SK-N-SH (cell line): Measurements from ENCODE around the gene PSMB11. TPM values are rescaled to one million over a fixed set of nuclear protein-coding genes. Genes with fewer than 3 reads are reported as not detected.

Source experiments
- CTCF ChIA-PET: fragments of 300-600, 350-600 bp; formaldehyde crosslinking; extraction: SDS; loops from one replicate; lab custom pipeline; 2021; lab: Yijun Ruan, JAX
- POLR2A ChIA-PET: fragments of 350-600 bp; sonication (Branson Sonifier 250); formaldehyde crosslinking; extraction: SDS; loops from one replicate; lab custom pipeline; 2020; ENCODE audit warnings: antibody characterized with exemption, inconsistent platforms; lab: Yijun Ruan, JAX
- DNase-seq: peaks from one replicate; pipeline ENCODE4 v3.0.0; 2012
- H2AFZ ChIP-seq: fragments of 200-600 bp; sonication (generic); 2 replicates; pipeline ENCODE4 v1.8.1; 2016; ENCODE audit warnings: antibody characterized with exemption, mild to moderate bottlenecking, low read depth
- H3F3A ChIP-seq: fragments of 200-600 bp; sonication (generic); replicated peaks from 2 replicates; pipeline ENCODE3; 2016; ENCODE audit warnings: antibody characterized with exemption, mild to moderate bottlenecking; ENCODE audit not compliant: insufficient read depth
- H3K27ac ChIP-seq, 2 experiments: fragments of 200-500 bp in 1 of 2; fragments of 200-600 bp in 1 of 2; sonication (Bioruptor generic) in 1 of 2; sonication (generic), shearing (Covaris generic) in 1 of 2; 2 replicates each; pipeline versions ENCODE4 v1.5.1 to v1.6.1; 2014 to 2016; ENCODE audit warnings: low read depth in 2 of 2, inconsistent platforms in 1 of 2, low read length in 1 of 2, mild to moderate bottlenecking in 1 of 2, mixed read lengths in 1 of 2
- H3K27me3 ChIP-seq: fragments of 200-600 bp; sonication (generic), shearing (Covaris generic); 2 replicates; pipeline ENCODE4 v1.6.1; 2016; ENCODE audit warnings: mixed run types; ENCODE audit not compliant: insufficient read depth
- H3K36me3 ChIP-seq, 2 experiments: fragments of 200-500 bp in 1 of 2; fragments of 200-600 bp in 1 of 2; sonication (Bioruptor generic) in 1 of 2; sonication (generic) in 1 of 2; replicated peaks in 1 of 2; 2 replicates each; pipeline versions ENCODE3 to v1.5.1; 2014 to 2016; ENCODE audit warnings: low read length in 1 of 2, mild to moderate bottlenecking in 1 of 2; ENCODE audit not compliant: insufficient read depth in 2 of 2, control insufficient read depth in 1 of 2
- H3K4me1 ChIP-seq, 2 experiments: fragments of 200-500 bp in 1 of 2; fragments of 200-600 bp in 1 of 2; sonication (Bioruptor generic) in 1 of 2; sonication (generic), shearing (Covaris generic) in 1 of 2; 2 replicates each; pipeline versions ENCODE4 v1.5.1 to v1.6.1; 2014 to 2016; ENCODE audit warnings: low read depth in 1 of 2, low read length in 1 of 2, mixed run types in 1 of 2; ENCODE audit not compliant: insufficient read depth in 2 of 2, control insufficient read depth in 1 of 2
- H3K4me2 ChIP-seq: fragments of 200-600 bp; sonication (generic), shearing (Covaris generic); 2 replicates; pipeline ENCODE4 v1.6.1; 2017; ENCODE audit warnings: mixed run types
- H3K4me3 ChIP-seq, 2 experiments: fragments of 200-500 bp in 1 of 2; fragments of 200-600 bp in 1 of 2; sonication (Bioruptor generic) in 1 of 2; sonication (generic), shearing (Covaris generic) in 1 of 2; 2 replicates each; pipeline versions ENCODE4 v1.5.1 to v1.8.1; 2014 to 2016; ENCODE audit warnings: low read depth in 2 of 2, inconsistent platforms in 1 of 2, low read length in 1 of 2, mild to moderate bottlenecking in 1 of 2, mixed read lengths in 1 of 2, moderate library complexity in 1 of 2
- H3K79me2 ChIP-seq: fragments of 200-600 bp; sonication (generic); 2 replicates; pipeline ENCODE4 v1.8.1; 2017; ENCODE audit warnings: mild to moderate bottlenecking; ENCODE audit not compliant: insufficient read depth
- H3K9ac ChIP-seq: fragments of 200-600 bp; sonication (generic); 2 replicates; pipeline ENCODE4 v1.6.1; 2017; ENCODE audit warnings: mixed run types
- H3K9me2 ChIP-seq: fragments of 200-600 bp; sonication (generic); 2 replicates; pipeline ENCODE4 v1.6.1; 2017; ENCODE audit warnings: mixed run types
- H3K9me3 ChIP-seq: fragments of 200-600 bp; sonication (generic); 2 replicates; pipeline ENCODE4 v1.6.1; 2017; ENCODE audit warnings: mixed run types, mild to moderate bottlenecking, moderate library complexity
- H4K20me1 ChIP-seq: fragments of 200-600 bp; sonication (generic); 2 replicates; pipeline ENCODE4 v1.6.1; 2017; ENCODE audit warnings: mild to moderate bottlenecking, mixed run types; ENCODE audit not compliant: insufficient read depth
- CHD2 ChIP-seq: fragments of 150-350 bp; IDR thresholded peaks from 2 replicates; pipeline ENCODE4 v1.6.1; 2018; ENCODE audit warnings: low read length; ENCODE audit not compliant: partially characterized antibody
- CTCF ChIP-seq: fragments of 200-600 bp; sonication (generic); IDR thresholded peaks from 2 replicates; pipeline ENCODE4 v1.6.1; 2017; ENCODE audit warnings: antibody characterized with exemption, mild to moderate bottlenecking, moderate library complexity
- FOSL2 ChIP-seq: IDR thresholded peaks from 2 replicates; pipeline ENCODE4 v1.4.0; 2012; ENCODE audit warnings: low read depth, mild to moderate bottlenecking, moderate library complexity, borderline replicate concordance
- FOXM1 ChIP-seq: IDR thresholded peaks from 2 replicates; pipeline ENCODE4 v1.4.0; 2012; ENCODE audit warnings: low read depth, mild to moderate bottlenecking
- NFIC ChIP-seq: IDR thresholded peaks from 2 replicates; pipeline ENCODE4 v1.4.0; 2012; ENCODE audit warnings: borderline replicate concordance
- REST ChIP-seq: IDR thresholded peaks from 2 replicates; pipeline ENCODE4 v1.6.1; 2012; ENCODE audit warnings: mild to moderate bottlenecking, low read depth, low read length, moderate library complexity
- TEAD4 ChIP-seq: IDR thresholded peaks from 2 replicates; pipeline ENCODE4 v1.4.0; 2012; ENCODE audit warnings: mild to moderate bottlenecking, borderline replicate concordance; ENCODE audit not compliant: insufficient read depth
- USF2 ChIP-seq: fragments of 150-350 bp; IDR thresholded peaks from 2 replicates; pipeline ENCODE4 v1.6.1; 2017; ENCODE audit warnings: antibody characterized with exemption, low read length, low read depth, borderline replicate concordance
- WGBS: methylation state at CpG from one replicate; pipeline ENCODE4 v1.1.6; 2017; ENCODE audit warnings: low lambda C conversion rate; 5-methylcytosine and 5-hydroxymethylcytosine counted together
- polyA plus RNA-seq, 3 experiments: library from polyadenylated mRNA; depleted of rRNA; stranded (reverse); fragments of >200 nt; gene quantifications; 2 replicates each; pipeline ENCODE4 v1.2.3, GENCODE V29; 2012

Gene PSMB11
- polyA plus RNA-seq, 1 of the 3 experiments (the other 2 are of a cell fraction), result not detected

GRCh38 chr14:22994762-22995275 lies 47.2 kb upstream of the PSMB11 start (continued):
- TF ChIP-seq NFIC, result no peak
- TF ChIP-seq USF2, result no peak
- TF ChIP-seq CHD2, result peak; percentile 58
- TF ChIP-seq TEAD4, result no peak
- peak; percentile 70 for TF ChIP-seq CTCF
- no peak for TF ChIP-seq FOSL2

GRCh38 chr14:22995889-22996625 lies 46.0 kb upstream of the PSMB11 start:
- WGBS, result 100% methylated on average over 5 of the region's 9 CpGs
- H3K79me2 ChIP-seq, result no peaks in the 10 kb centered on the region
- TF ChIP-seq FOXM1 (no peak), REST (0 out of 2 replicates have a peak, but pooled peaks have one; percentile 29)
- no peak overlapping the region for H3K27ac ChIP-seq
- no peak overlapping the region for H3K9ac ChIP-seq
- H3K9me3 ChIP-seq, result no peaks in the 10 kb centered on the region
- no peaks in the 10 kb centered on the region for H3K36me3 ChIP-seq
- no peak overlapping the region for H2AFZ ChIP-seq
- H3K4me3 ChIP-seq, result no peak overlapping the region
- DNase-seq, result no peak
- no peaks in the 10 kb centered on the region for H3K27me3 ChIP-seq
- H3K9me2 ChIP-seq, result no peaks in the 10 kb centered on the region
- peaks cover 4% of the 10 kb centered on the region for H3F3A ChIP-seq
- CTCF ChIA-PET, result interaction anchor here (1.1 to 34.9 kb wide), 22 partner anchors 11 to 225 kb away, joined by 3 to 1566 read pairs (median 10); partner anchors contain the start of genes AJUBA, CDH24, HAUS4 and PRMT5
- POLR2A ChIA-PET, result interaction anchor here (1.4 to 3.5 kb wide), 5 partner anchors 10 to 62 kb away, joined by 8 to 20 read pairs (median 15); partner anchors contain the start of gene CDH24
- no peak overlapping the region for H3K4me2 ChIP-seq
- H3K4me1 ChIP-seq, result peaks cover 4 to 25% of the 10 kb centered on the region in 2 experiments; a peak in 3 of 4 replicates
- no peaks in the 10 kb centered on the region for H4K20me1 ChIP-seq
